GM10248 (cell line): Measurements from ENCODE around the gene PLXNB2.

Source experiments
- CTCF ChIA-PET: fragments of 300-600 bp; sonication (Branson Sonifier 250); formaldehyde crosslinking; extraction: SDS; loops from one replicate; lab custom pipeline; 2021; ENCODE audit warnings: antibody characterized with exemption; lab: Yijun Ruan, JAX
- POLR2A ChIA-PET: fragments of 350-650 bp; sonication (Branson Sonifier 250); formaldehyde crosslinking; extraction: SDS; loops from one replicate; lab custom pipeline; 2020; ENCODE audit warnings: antibody characterized with exemption; lab: Yijun Ruan, JAX
- DNase-seq: peaks from one replicate; pipeline ENCODE4 v3.0.0; 2012; ENCODE audit errors: extremely low spot score
- CTCF ChIP-seq: IDR thresholded peaks from 2 replicates; pipeline ENCODE4 v1.5.1; 2012; ENCODE audit warnings: mild to moderate bottlenecking, low read depth; ENCODE audit errors: extremely low read depth, missing control alignments, control extremely low read depth

The PLXNB2 gene

GRCh38 chr22:50227579-50228215 lies 79.7 kb downstream of the PLXNB2 start:
- DNase-seq, result no peak
- no peak for TF ChIP-seq CTCF
- CTCF ChIA-PET, result interaction anchor here (0.9 to 3.2 kb wide), 2 partner anchors 12 to 16 kb away, joined by 3 to 15 read pairs; no protein-coding TSS in a partner anchor
- POLR2A ChIA-PET, result no interaction called here

DNA sequence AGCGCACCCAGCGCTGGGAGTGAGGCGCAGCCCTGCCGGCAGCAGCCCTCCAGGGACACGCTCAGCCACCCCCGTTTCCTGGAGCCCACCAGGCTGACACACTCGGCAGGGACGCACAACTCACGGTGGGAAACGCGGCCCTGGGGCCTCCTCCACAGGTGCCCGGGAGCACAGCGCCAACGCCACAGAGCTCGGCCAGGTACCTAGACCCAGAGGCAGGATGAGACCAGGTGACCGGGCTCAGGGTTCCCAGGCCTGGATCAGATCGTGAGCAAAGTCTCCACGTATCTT lies 80.6 kb downstream of the PLXNB2 start:
- TF ChIP-seq CTCF, result no peak
- ChIA-PET CTCF (interaction anchor here (0.9 to 3.2 kb wide), 2 partner anchors 13 to 17 kb away, joined by 3 to 15 read pairs; no protein-coding TSS in a partner anchor), POLR2A (no interaction called here)
- DNase-seq, result no peak

DNA sequence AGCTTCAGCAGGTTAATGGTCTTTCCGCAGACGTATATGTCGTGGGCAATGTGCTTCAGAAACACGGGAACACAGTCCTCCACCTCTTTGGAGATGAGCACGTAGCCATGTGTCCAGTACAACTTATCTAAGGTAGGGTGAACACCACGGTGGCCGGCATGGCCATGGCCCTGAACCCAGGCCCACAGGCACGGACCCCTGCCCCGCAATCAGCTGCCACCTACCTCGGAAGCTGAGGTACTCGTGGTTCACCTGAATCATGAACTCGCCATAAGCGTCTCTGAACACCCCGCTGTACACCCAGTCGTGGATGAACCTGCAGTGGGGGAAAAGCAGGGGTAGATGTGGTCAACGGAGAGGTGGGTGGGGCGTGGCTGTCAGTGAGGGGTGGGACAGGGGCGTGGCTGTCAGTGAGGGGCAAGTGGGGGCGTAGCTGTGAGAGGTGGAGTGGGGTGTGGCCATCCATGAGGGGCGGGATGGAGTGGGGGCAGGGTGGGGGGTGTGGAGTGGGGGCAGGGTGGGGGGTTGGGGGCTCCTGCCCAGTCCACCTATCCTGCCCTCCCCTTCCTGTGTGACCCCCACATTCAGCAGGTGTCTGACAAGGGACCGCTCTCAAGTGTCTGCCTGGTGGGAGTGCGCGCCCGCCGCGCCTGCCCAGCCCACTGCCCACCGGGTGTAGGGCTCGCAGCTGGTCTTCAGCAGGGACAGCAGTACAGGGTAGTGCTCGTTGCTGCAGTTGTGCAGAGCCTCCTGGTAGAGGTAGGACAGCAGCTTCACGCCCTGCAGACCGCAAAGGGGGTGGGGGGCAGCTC lies 81.2 kb downstream of the PLXNB2 start:
- no peak for TF ChIP-seq CTCF
- ChIA-PET POLR2A (no interaction called here), CTCF (interaction anchor here (0.9 to 3.2 kb wide), 3 partner anchors 14 to 50 kb away, joined by 3 to 15 read pairs (median 3); no protein-coding TSS in a partner anchor)
- no peak for DNase-seq

DNA sequence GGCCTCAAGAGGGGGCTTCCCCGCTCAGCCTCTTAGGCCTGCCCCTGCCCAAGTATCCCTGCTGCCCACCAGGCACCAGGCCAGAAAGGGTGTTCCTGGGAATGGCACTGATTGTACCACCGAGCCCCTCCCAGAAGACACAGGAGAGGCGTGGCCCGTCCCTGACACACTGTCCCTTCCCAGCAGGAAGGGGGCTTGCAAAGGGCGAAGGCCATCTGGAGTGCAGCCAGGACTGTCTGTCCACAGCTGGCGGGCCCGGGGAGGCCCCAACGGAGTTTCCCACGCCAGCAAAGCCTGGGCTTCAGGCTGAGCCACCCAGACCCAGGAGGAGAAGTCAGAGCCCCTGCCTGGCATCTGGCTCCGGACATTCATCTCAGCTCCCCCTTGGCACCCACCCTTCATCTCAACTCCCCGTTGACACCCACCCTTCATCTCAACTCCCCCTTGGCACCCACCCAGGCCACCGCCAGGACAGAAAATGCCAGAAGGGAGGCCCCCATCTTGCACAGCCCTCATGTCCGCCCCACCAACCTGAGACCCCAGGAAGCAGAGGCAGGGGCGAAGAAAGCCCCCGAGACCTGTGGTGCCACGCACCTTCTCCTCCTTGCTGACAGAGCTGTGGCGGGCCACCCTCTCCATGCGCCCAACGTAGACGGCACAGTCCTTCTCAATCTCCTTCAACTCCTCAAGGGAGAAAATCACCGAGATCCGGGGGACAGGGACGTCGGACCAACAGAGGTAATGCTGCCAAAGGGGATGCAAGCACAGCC lies 82.1 kb downstream of the PLXNB2 start:
- no peak for DNase-seq
- TF ChIP-seq CTCF, result no peak
- CTCF ChIA-PET, result interaction anchor here (1.1 kb wide), 1 partner anchor 51 kb away, joined by 3 read pairs; no protein-coding TSS in a partner anchor
- POLR2A ChIA-PET, result no interaction called here
